IMR-90 (cell line): ENCODE data around the gene CCDC63. TPM values are rescaled to one million over a fixed set of nuclear protein-coding genes. Genes with fewer than 3 reads are reported as not detected.

Experiments
- ATAC-seq: fragments of 200-7000 bp; cut with Tn5 transposase; 2 replicates; pipeline ENCODE4 v1.9.1; 2020; ENCODE audit warnings: low read depth, mild to moderate bottlenecking, moderate library complexity
- BruUV-seq: library from RNA; stranded (reverse); fragments of 400-500 nt; replicated peaks from 2 replicates; lab custom pipeline; 2021; lab: Mats Ljungman, UMichigan
- CTCF ChIA-PET: fragments of 300-600 bp; formaldehyde crosslinking; extraction: SDS; loops from one replicate; lab custom pipeline; 2021; ENCODE audit warnings: antibody characterized with exemption; lab: Yijun Ruan, JAX
- POLR2A ChIA-PET: fragments of 300-600 bp; sonication (Branson Sonifier 250); formaldehyde crosslinking; loops from one replicate; lab custom pipeline; 2022; ENCODE audit warnings: antibody characterized with exemption; ENCODE audit not compliant: unreplicated experiment; lab: Charles Lee
- DNase-seq: peaks from one replicate; pipeline ENCODE4 v3.0.0; 2013
- H2AFZ ChIP-seq: replicated peaks from 2 replicates; pipeline ENCODE3; 2013; ENCODE audit warnings: low read length, mild to moderate bottlenecking; ENCODE audit not compliant: poor library complexity
- H2AK5ac ChIP-seq: 2 replicates; pipeline ENCODE4 v1.6.1; 2013; ENCODE audit warnings: low read depth, low read length, inconsistent platforms
- H2AK9ac ChIP-seq: replicated peaks from 2 replicates; pipeline ENCODE3; 2013; ENCODE audit warnings: mild to moderate bottlenecking, low read depth, low read length, moderate library complexity; ENCODE audit not compliant: poor library complexity
- H2BK120ac ChIP-seq: 2 replicates; pipeline ENCODE4 v1.6.1; 2013; ENCODE audit warnings: low read depth, low read length, inconsistent platforms
- H2BK15ac ChIP-seq: 3 replicates; pipeline ENCODE4 v1.6.1; 2013; ENCODE audit warnings: low read depth, low read length, inconsistent platforms
- H2BK20ac ChIP-seq: 2 replicates; pipeline ENCODE4 v1.6.1; 2013; ENCODE audit warnings: low read depth, mild to moderate bottlenecking, inconsistent platforms, low read length, moderate library complexity
- H2BK5ac ChIP-seq: 2 replicates; pipeline ENCODE4 v1.6.1; 2013; ENCODE audit warnings: mild to moderate bottlenecking, low read depth, low read length, inconsistent platforms; ENCODE audit not compliant: poor library complexity, severe bottlenecking
- H3K14ac ChIP-seq: replicated peaks from 2 replicates; pipeline ENCODE4 v1.6.1; 2013; ENCODE audit warnings: low read depth, low read length, inconsistent platforms
- H3K18ac ChIP-seq: 2 replicates; pipeline ENCODE4 v1.6.1; 2013; ENCODE audit warnings: low read depth, low read length, control low read depth
- H3K23ac ChIP-seq: 2 replicates; pipeline ENCODE4 v1.6.1; 2013; ENCODE audit warnings: low read depth, low read length, inconsistent platforms
- H3K27ac ChIP-seq: 2 replicates; pipeline ENCODE4 v1.5.1; 2013; ENCODE audit warnings: mild to moderate bottlenecking, control low read depth, low read length; ENCODE audit not compliant: insufficient read depth
- H3K27me3 ChIP-seq: 2 replicates; pipeline ENCODE4 v1.6.1; 2013; ENCODE audit warnings: low read length; ENCODE audit not compliant: control insufficient read depth, insufficient read depth
- H3K36me3 ChIP-seq: 2 replicates; pipeline ENCODE4 v1.6.1; 2013; ENCODE audit warnings: low read length, mixed read lengths; ENCODE audit not compliant: control insufficient read depth, insufficient read depth
- H3K4ac ChIP-seq: 2 replicates; pipeline ENCODE4 v1.6.1; 2013; ENCODE audit warnings: low read depth, low read length, inconsistent platforms
- H3K4me1 ChIP-seq: 2 replicates; pipeline ENCODE4 v1.6.1; 2013; ENCODE audit warnings: low read length, mixed read lengths; ENCODE audit not compliant: control insufficient read depth, insufficient read depth
- H3K4me2 ChIP-seq: 2 replicates; pipeline ENCODE4 v1.6.1; 2013; ENCODE audit warnings: low read depth, mild to moderate bottlenecking, control low read depth, low read length, moderate library complexity
- H3K4me3 ChIP-seq: 2 replicates; pipeline ENCODE4 v1.5.1; 2013; ENCODE audit warnings: low read depth, mild to moderate bottlenecking, control low read depth, low read length, moderate library complexity; ENCODE audit not compliant: insufficient read depth
- H3K56ac ChIP-seq: 2 replicates; pipeline ENCODE4 v1.6.1; 2013; ENCODE audit warnings: low read length, inconsistent platforms; ENCODE audit not compliant: insufficient read depth; ENCODE audit errors: extremely low read depth
- H3K79me1 ChIP-seq, 2 experiments: 2 replicates each; pipeline ENCODE4 v1.6.1; 2013; ENCODE audit warnings: low read length in 2 of 2, inconsistent platforms in 1 of 2, low read depth in 1 of 2
- H3K9ac ChIP-seq: 2 replicates; pipeline ENCODE4 v1.6.1; 2013; ENCODE audit warnings: low read depth, low read length, control low read depth
- H3K9me1 ChIP-seq: 2 replicates; pipeline ENCODE4 v1.6.1; 2013; ENCODE audit warnings: low read length, inconsistent platforms; ENCODE audit not compliant: insufficient read depth
- H3K9me3 ChIP-seq: 2 replicates; pipeline ENCODE4 v1.6.1; 2013; ENCODE audit warnings: low read length; ENCODE audit not compliant: control insufficient read depth, insufficient read depth
- H4K20me1 ChIP-seq: 2 replicates; pipeline ENCODE4 v1.6.1; 2013; ENCODE audit warnings: low read length, inconsistent platforms; ENCODE audit not compliant: insufficient read depth
- H4K5ac ChIP-seq: 2 replicates; pipeline ENCODE4 v1.6.1; 2013; ENCODE audit warnings: mild to moderate bottlenecking, low read depth, low read length, control low read depth
- H4K8ac ChIP-seq, 2 experiments: 2 replicates each; pipeline ENCODE4 v1.6.1; 2013; ENCODE audit warnings: low read depth in 2 of 2, low read length in 2 of 2, control low read depth in 1 of 2, inconsistent platforms in 1 of 2
- H4K91ac ChIP-seq: 2 replicates; pipeline ENCODE4 v1.6.1; 2013; ENCODE audit warnings: low read depth, low read length, inconsistent platforms; ENCODE audit not compliant: insufficient read depth
- BHLHE40 ChIP-seq: fragments of 150-350 bp; IDR thresholded peaks from 2 replicates; pipeline ENCODE4 v1.6.1; 2016; ENCODE audit warnings: mild to moderate bottlenecking, low read depth, low read length
- CEBPB ChIP-seq: IDR thresholded peaks from 2 replicates; pipeline ENCODE4 v1.6.1; 2012; ENCODE audit warnings: low read depth, low read length, improper control_type of control experiment
- CHD1 ChIP-seq: IDR thresholded peaks from 2 replicates; pipeline ENCODE4 v1.6.1; 2012; ENCODE audit warnings: low read depth, low read length, improper control_type of control experiment
- CTCF ChIP-seq: conservative IDR thresholded peaks from 2 replicates; pipeline ENCODE4 v1.5.1; 2012; ENCODE audit warnings: mild to moderate bottlenecking, low read depth, low read length, improper control_type of control experiment
- ELK1 ChIP-seq: fragments of 150-350 bp; IDR thresholded peaks from 2 replicates; pipeline ENCODE4 v1.6.1; 2016; ENCODE audit warnings: low read depth, mild to moderate bottlenecking, low read length, moderate library complexity, borderline replicate concordance
- FOS ChIP-seq: fragments of 150-350 bp; IDR thresholded peaks from 2 replicates; pipeline ENCODE4 v1.6.1; 2016; ENCODE audit warnings: low read depth, low read length
- MAFK ChIP-seq: IDR thresholded peaks from 2 replicates; pipeline ENCODE4 v1.6.1; 2012; ENCODE audit warnings: low read depth, low read length, improper control_type of control experiment
- MAZ ChIP-seq: IDR thresholded peaks from 2 replicates; pipeline ENCODE4 v1.6.1; 2012; ENCODE audit warnings: low read depth, mild to moderate bottlenecking, low read length, improper control_type of control experiment, moderate library complexity, borderline replicate concordance
- MXI1 ChIP-seq: IDR thresholded peaks from 2 replicates; pipeline ENCODE4 v1.6.1; 2012; ENCODE audit warnings: low read depth, mild to moderate bottlenecking, low read length, moderate library complexity, borderline replicate concordance
- NFE2L2 ChIP-seq: fragments of 150-350 bp; IDR thresholded peaks from 2 replicates; pipeline ENCODE4 v1.6.1; 2016; ENCODE audit warnings: low read depth, mild to moderate bottlenecking, low read length
- POLR2A ChIP-seq: IDR thresholded peaks from 2 replicates; pipeline ENCODE4 v1.6.1; 2012; ENCODE audit warnings: mild to moderate bottlenecking, low read depth, low read length
- RAD21 ChIP-seq: IDR thresholded peaks from 2 replicates; pipeline ENCODE4 v1.6.1; 2012; ENCODE audit warnings: low read length, improper control_type of control experiment
- RCOR1 ChIP-seq: IDR thresholded peaks from 2 replicates; pipeline ENCODE4 v1.6.1; 2012; ENCODE audit warnings: mild to moderate bottlenecking, low read length, improper control_type of control experiment; ENCODE audit not compliant: insufficient replicate concordance
- RFX5 ChIP-seq: IDR thresholded peaks from 2 replicates; pipeline ENCODE4 v1.8.0; 2012; ENCODE audit warnings: low read depth, mild to moderate bottlenecking, low read length, moderate library complexity
- SMC3 ChIP-seq: fragments of 150-350 bp; IDR thresholded peaks from 2 replicates; pipeline ENCODE4 v1.6.1; 2016; ENCODE audit warnings: low read depth, mild to moderate bottlenecking, antibody characterized with exemption, low read length, moderate library complexity
- USF2 ChIP-seq: fragments of 150-350 bp; IDR thresholded peaks from 2 replicates; pipeline ENCODE4 v1.6.1; 2017; ENCODE audit warnings: mild to moderate bottlenecking, antibody characterized with exemption, low read length, low read depth
- WGBS, 2 experiments: methylation state at CpG; one replicate each; pipeline versions ENCODE4 v1.1.5 to v1.1.7; 2013; ENCODE audit warnings: missing lambda C conversion rate in 2 of 2; ENCODE audit not compliant: insufficient read length in 1 of 2; ENCODE audit errors: extremely low coverage in 2 of 2; 5-methylcytosine and 5-hydroxymethylcytosine counted together
- dilution Hi-C: fragments of 300-500 bp; cut with HindIII; formaldehyde crosslinking; loops from one replicate; pipeline ENCODE4 v1.14.3; 2018; ENCODE audit warnings: low sequenced_read_pairs; ENCODE audit not compliant: unreplicated experiment
- in situ Hi-C: fragments of 300-500 bp; cut with MboI; formaldehyde crosslinking; loops from 3 replicates; pipeline ENCODE4 v1.14.3; 2019; ENCODE audit warnings: low sequenced_read_pairs, inconsistent platforms, mixed read lengths
- intact Hi-C: fragments of 100-400 bp; cut with micrococcal nuclease; formaldehyde crosslinking; loops from 2 replicates; pipeline ENCODE4 v1.10.0; 2022
- polyA plus RNA-seq, 3 experiments: library from polyadenylated mRNA; depleted of rRNA; stranded (reverse); fragments of >200 nt; gene quantifications; 2 replicates each; pipeline ENCODE4 v1.2.3, GENCODE V29; 2012; ENCODE audit warnings: low replicate concordance in 1 of 3
- total RNA-seq: library from RNA; depleted of rRNA; stranded (reverse); fragments of >200 nt; gene quantifications from 2 replicates; pipeline ENCODE4 v1.2.3, GENCODE V29; 2012

CCDC63 gene
- total and polyA plus RNA-seq, 2 of the 4 experiments (the other 2 are of a cell fraction): not detected

- H4K5ac ChIP-seq: no peak overlapping the region
- no peak for ATAC-seq
- BruUV-seq: no TSS peak
- no peaks in the 10 kb centered on the region for H3K9me1 ChIP-seq
- H2AK9ac ChIP-seq: no peak overlapping the region
- intact Hi-C loops: no loop called here
- H3K27ac ChIP-seq: no peak overlapping the region
- no peaks in the 10 kb centered on the region for H3K4me1 ChIP-seq
- ChIA-PET POLR2A (no interaction called here), CTCF (interaction anchor here (1.0 kb wide), 1 partner anchor 18 kb away, joined by 3 read pairs; no protein-coding TSS in a partner anchor)
- H2AK5ac ChIP-seq: no peak overlapping the region
- H2BK5ac ChIP-seq: no peak overlapping the region
- no peaks in the 10 kb centered on the region for H3K36me3 ChIP-seq
- peaks cover 6% of the 10 kb centered on the region for H3K27me3 ChIP-seq
- no peak overlapping the region for H3K14ac ChIP-seq
- H2BK15ac ChIP-seq: no peak overlapping the region
- no peak overlapping the region for H3K4ac ChIP-seq
- no peak overlapping the region for H2BK20ac ChIP-seq
- no peaks in the 10 kb centered on the region for H3K9me3 ChIP-seq
- no peak overlapping the region for H2BK120ac ChIP-seq
- no peak overlapping the region for H3K23ac ChIP-seq
- TF ChIP-seq CTCF: no peak
- no peak for TF ChIP-seq CEBPB
- no peak for TF ChIP-seq FOS
- TF ChIP-seq CHD1: no peak
- TF ChIP-seq ELK1: no peak
- TF ChIP-seq RFX5: no peak
- no peak for TF ChIP-seq SMC3
- TF ChIP-seq USF2: no peak
- no peak for TF ChIP-seq MAZ
- TF ChIP-seq NFE2L2: no peak
- no peak for TF ChIP-seq MAFK
- no peak for TF ChIP-seq RCOR1
- TF ChIP-seq MXI1: no peak
- TF ChIP-seq BHLHE40: no peak
- no peak for TF ChIP-seq POLR2A
- TF ChIP-seq RAD21: no peak
- no peak overlapping the region for H2AFZ ChIP-seq
- no peak overlapping the region for H4K91ac ChIP-seq
- H3K4me2 ChIP-seq: no peak overlapping the region
- H3K9ac ChIP-seq: no peak overlapping the region
- dilution Hi-C loops: no loop called here
- H3K18ac ChIP-seq: no peak overlapping the region
- no CpG with 5 or more reads among the region's 6 CpGs for WGBS, 2 experiments
- in situ Hi-C loops: no loop called here
- no peaks in the 10 kb centered on the region for H3K79me1 ChIP-seq
- DNase-seq: no peak
- no peaks in the 10 kb centered on the region for H4K20me1 ChIP-seq
- H4K8ac ChIP-seq: no peak overlapping the region
- no peak overlapping the region for H3K4me3 ChIP-seq
- H3K56ac ChIP-seq: no peak overlapping the region
Measured at GRCh38 chr12:110912263-110912662, 65.5 kb downstream of the CCDC63 start.
